Activated T-helper 17 cell treated with anti-CD3 and anti-CD28 coated beads, Interleukin-2, amount 50 U/mL, for 72 hours (primary cell): ENCODE data around the gene KIF23. TPM values are rescaled to one million over a fixed set of nuclear protein-coding genes. Genes with fewer than 3 reads are reported as not detected.

Experiments
- ATAC-seq: fragments of 150-1000 bp; cut with Tn5 transposase; replicated peaks from 2 replicates; pipeline ENCODE4 v1.10.0; 2021; ENCODE audit warnings: mild to moderate bottlenecking, moderate library complexity
- H3K27ac Mint-ChIP-seq: one replicate; pipeline ENCODE4 v1.8.0; 2022; ENCODE audit warnings: mixed read lengths
- H3K27me3 Mint-ChIP-seq: one replicate; pipeline ENCODE4 v1.8.0; 2022; ENCODE audit warnings: mixed read lengths
- H3K36me3 Mint-ChIP-seq: one replicate; pipeline ENCODE4 v1.8.0; 2022; ENCODE audit warnings: low read depth, mild to moderate bottlenecking, mixed read lengths
- H3K4me1 Mint-ChIP-seq: one replicate; pipeline ENCODE4 v1.8.0; 2022; ENCODE audit warnings: mixed read lengths
- H3K4me3 Mint-ChIP-seq: one replicate; pipeline ENCODE4 v1.8.0; 2022; ENCODE audit warnings: mild to moderate bottlenecking, mixed read lengths
- H3K9me3 Mint-ChIP-seq: one replicate; pipeline ENCODE4 v1.8.0; 2022; ENCODE audit warnings: mixed read lengths
- total RNA-seq, 2 donors: library from RNA; stranded (reverse); gene quantifications; one replicate each; pipeline ENCODE4 v1.2.3, GENCODE V29; 2022

The KIF23 gene
- total RNA-seq, 2 donors from 2014 or later: 51.3 to 54.5 TPM

GRCh38 chr15:69407719-69408400 is 6.3 kb upstream of the KIF23 start:
- H3K9me3 Mint-ChIP-seq: no peaks in the 10 kb centered on the region

GRCh38 chr15:69408841-69409240 is 5.3 kb upstream of the KIF23 start:
- H3K27me3 Mint-ChIP-seq: peaks cover 6% of the 10 kb centered on the region
- no peak for ATAC-seq
- no peaks in the 10 kb centered on the region for H3K36me3 Mint-ChIP-seq
- no peak overlapping the region for H3K27ac Mint-ChIP-seq
- no peaks in the 10 kb centered on the region for H3K9me3 Mint-ChIP-seq
- H3K4me3 Mint-ChIP-seq: no peak overlapping the region
- peaks cover 1% of the 10 kb centered on the region for H3K4me1 Mint-ChIP-seq

More at GRCh38 chr15:69407719-69408400, 6.3 kb upstream of the KIF23 start:
- Mint-ChIP-seq H3K36me3 (no peaks in the 10 kb centered on the region), H3K27ac (no peak overlapping the region), H3K27me3 (peaks cover 6% of the 10 kb centered on the region), H3K4me1 (no peaks in the 10 kb centered on the region), H3K4me3 (no peak overlapping the region)
- ATAC-seq: no peak

GRCh38 chr15:69410248-69410874 is 3.8 kb upstream of the KIF23 start:
- H3K4me1 Mint-ChIP-seq: peaks cover 5% of the 10 kb centered on the region
- H3K27me3 Mint-ChIP-seq: peaks cover 6% of the 10 kb centered on the region
- no peaks in the 10 kb centered on the region for H3K9me3 Mint-ChIP-seq
- H3K4me3 Mint-ChIP-seq: no peak overlapping the region
- no peak overlapping the region for H3K27ac Mint-ChIP-seq
- H3K36me3 Mint-ChIP-seq: no peaks in the 10 kb centered on the region
- ATAC-seq: peak; percentile 33

DNA sequence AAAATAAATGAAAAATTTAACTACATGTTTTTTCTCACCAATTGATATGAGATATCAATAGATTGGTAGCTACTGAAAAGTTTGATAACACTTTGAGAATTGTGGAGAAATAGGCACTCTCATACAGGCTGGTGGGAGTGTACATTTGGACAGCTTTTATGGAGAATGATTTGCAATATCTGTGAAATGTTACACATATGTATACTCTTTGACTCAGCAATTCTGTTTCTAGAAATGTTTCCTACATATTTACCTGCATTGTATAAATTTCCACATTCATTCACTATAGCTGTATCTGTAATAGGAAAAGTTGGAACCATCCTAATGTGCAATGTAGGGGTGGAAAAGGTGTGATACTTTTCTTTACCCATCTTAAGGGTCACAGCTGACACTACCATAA is 1.9 kb upstream of the KIF23 start:
- Mint-ChIP-seq H3K4me1 (peaks cover 5% of the 10 kb centered on the region), H3K9me3 (no peaks in the 10 kb centered on the region), H3K4me3 (no peak overlapping the region), H3K36me3 (peaks cover under 1% of the 10 kb centered on the region), H3K27ac (no peak overlapping the region), H3K27me3 (peaks cover 6% of the 10 kb centered on the region)
- ATAC-seq: no peak

DNA sequence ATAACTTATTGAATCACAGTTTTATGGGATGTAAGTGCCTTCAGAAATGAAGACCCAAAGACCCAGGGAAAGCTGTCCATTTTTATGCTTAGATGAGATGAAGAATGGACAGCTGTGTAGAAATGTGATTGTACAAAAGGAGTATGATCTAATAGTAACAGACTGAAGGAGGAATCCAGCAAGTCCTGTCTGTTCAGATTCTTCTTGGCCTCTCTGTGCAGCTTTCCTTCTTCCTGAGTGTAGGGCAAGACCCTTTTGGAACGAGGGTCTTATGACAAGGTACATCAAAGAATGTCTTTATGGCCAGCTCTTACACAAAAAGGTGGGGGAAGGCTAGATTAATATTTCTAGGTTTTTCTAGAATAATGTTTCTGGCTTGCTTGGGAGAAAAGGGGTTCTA is 1.4 kb upstream of the KIF23 start:
- Mint-ChIP-seq H3K4me1 (peaks cover 5% of the 10 kb centered on the region), H3K4me3 (peak overlapping the region; percentile 80), H3K27ac (no peak overlapping the region), H3K27me3 (peaks cover 5% of the 10 kb centered on the region), H3K9me3 (no peaks in the 10 kb centered on the region), H3K36me3 (peaks cover 4% of the 10 kb centered on the region)
- no peak for ATAC-seq

GRCh38 chr15:69414701-69415167 is 585 bp downstream of the KIF23 start:
- H3K9me3 Mint-ChIP-seq: no peaks in the 10 kb centered on the region
- H3K4me3 Mint-ChIP-seq: peak overlapping the region; percentile 80
- peak; percentile 20 for ATAC-seq
- H3K27me3 Mint-ChIP-seq: no peaks in the 10 kb centered on the region
- no peak overlapping the region for H3K27ac Mint-ChIP-seq
- peaks cover 5% of the 10 kb centered on the region for H3K4me1 Mint-ChIP-seq
- H3K36me3 Mint-ChIP-seq: peaks cover 18% of the 10 kb centered on the region

DNA sequence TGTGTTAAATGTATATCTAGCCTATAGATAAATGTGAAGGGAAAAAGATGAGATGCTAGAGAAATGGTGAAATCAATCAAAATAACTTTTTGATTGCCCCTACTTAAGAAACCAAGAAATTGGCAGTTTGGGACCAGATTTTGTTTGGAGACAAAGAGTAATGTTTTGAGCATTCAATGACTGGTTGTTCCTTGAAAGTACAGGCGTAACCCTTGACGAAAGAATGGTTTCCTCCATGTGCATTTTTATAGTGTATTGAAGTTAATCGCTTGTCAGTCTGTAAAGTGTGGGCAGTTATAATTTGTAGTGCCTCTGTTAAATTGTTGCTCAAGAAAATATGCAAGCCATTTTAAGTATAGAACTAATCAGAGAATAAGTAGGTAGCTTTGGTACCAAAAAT is 1.2 kb downstream of the KIF23 start:
- no peak overlapping the region for H3K27ac Mint-ChIP-seq
- peaks cover 5% of the 10 kb centered on the region for H3K4me1 Mint-ChIP-seq
- H3K4me3 Mint-ChIP-seq: peak overlapping the region; percentile 80
- no peaks in the 10 kb centered on the region for H3K9me3 Mint-ChIP-seq
- no peak for ATAC-seq
- peaks cover 19% of the 10 kb centered on the region for H3K36me3 Mint-ChIP-seq
- H3K27me3 Mint-ChIP-seq: no peaks in the 10 kb centered on the region

- Mint-ChIP-seq H3K9me3 (no peaks in the 10 kb centered on the region), H3K27ac (no peak overlapping the region), H3K36me3 (peaks cover 34% of the 10 kb centered on the region), H3K4me3 (no peak overlapping the region), H3K27me3 (no peaks in the 10 kb centered on the region), H3K4me1 (peaks cover 5% of the 10 kb centered on the region)
- no peak for ATAC-seq
Observed at GRCh38 chr15:69417581-69417980, 3.4 kb downstream of the KIF23 start.

GRCh38 chr15:69421498-69421897 is 7.3 kb downstream of the KIF23 start:
- Mint-ChIP-seq H3K27ac (no peak overlapping the region), H3K27me3 (no peaks in the 10 kb centered on the region), H3K36me3 (peaks cover 56% of the 10 kb centered on the region), H3K4me3 (no peak overlapping the region), H3K9me3 (no peaks in the 10 kb centered on the region), H3K4me1 (no peaks in the 10 kb centered on the region)
- no peak for ATAC-seq

DNA sequence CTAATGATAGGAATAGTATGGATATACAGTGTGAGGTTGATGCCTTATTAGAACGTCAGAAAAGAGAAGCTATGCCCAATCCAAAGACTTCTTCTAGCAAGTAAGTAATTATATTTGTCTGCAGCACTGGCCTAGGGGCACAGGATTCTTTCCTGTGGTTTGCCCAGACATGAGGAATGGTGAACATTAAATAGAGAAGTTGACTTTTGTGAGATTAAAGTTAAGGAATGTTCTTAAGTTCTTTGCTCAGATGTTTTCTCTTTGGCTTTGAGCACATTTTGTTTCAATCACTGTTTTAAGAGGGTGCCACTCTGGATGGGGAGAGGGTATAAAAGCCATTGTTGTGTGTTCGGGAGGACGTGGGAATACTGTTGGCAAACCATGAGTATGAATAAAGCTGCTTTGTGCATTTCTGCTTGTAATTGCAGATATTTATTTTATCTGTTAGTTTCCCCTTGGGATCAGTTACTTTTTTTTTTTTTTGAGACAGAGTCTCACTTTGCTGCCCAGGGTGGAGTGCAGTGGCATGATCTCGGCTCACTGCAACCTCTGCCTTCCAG is 8.3 kb downstream of the KIF23 start:
- H3K4me1 Mint-ChIP-seq: no peaks in the 10 kb centered on the region
- no peaks in the 10 kb centered on the region for H3K27me3 Mint-ChIP-seq
- no peak overlapping the region for H3K27ac Mint-ChIP-seq
- no peaks in the 10 kb centered on the region for H3K9me3 Mint-ChIP-seq
- peaks cover 58% of the 10 kb centered on the region for H3K36me3 Mint-ChIP-seq
- no peak overlapping the region for H3K4me3 Mint-ChIP-seq
- ATAC-seq: no peak

GRCh38 chr15:69424001-69424400 is 9.9 kb downstream of the KIF23 start:
- Mint-ChIP-seq H3K36me3 (peaks cover 55% of the 10 kb centered on the region), H3K4me3 (no peak overlapping the region), H3K4me1 (no peaks in the 10 kb centered on the region), H3K27ac (no peak overlapping the region), H3K9me3 (no peaks in the 10 kb centered on the region), H3K27me3 (no peaks in the 10 kb centered on the region)
- no peak for ATAC-seq

GRCh38 chr15:69424748-69425413 is 10.7 kb downstream of the KIF23 start:
- H3K27me3 Mint-ChIP-seq: no peaks in the 10 kb centered on the region
- no peak for ATAC-seq
- no peak overlapping the region for H3K27ac Mint-ChIP-seq

DNA sequence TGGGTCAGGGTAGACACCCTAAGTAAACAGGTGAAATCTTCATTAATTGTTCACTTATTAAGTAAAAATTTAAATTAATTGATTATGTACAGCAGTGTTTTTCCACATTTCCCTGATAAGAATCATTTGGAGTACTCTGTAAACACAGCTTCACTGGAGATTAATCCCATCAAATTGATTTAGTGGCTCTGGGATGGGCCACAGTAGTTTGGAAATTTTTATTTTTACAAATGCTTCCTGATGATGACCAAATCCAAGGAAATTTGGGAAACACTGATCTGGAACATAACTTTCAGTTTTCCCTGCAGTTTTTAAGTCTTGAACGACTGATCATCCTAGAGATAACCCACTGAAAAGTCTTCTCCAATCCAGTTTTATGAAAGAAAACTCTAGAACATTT is 19.7 kb downstream of the KIF23 start:
- Mint-ChIP-seq H3K4me3 (no peak overlapping the region), H3K36me3 (peaks cover 43% of the 10 kb centered on the region), H3K4me1 (no peaks in the 10 kb centered on the region)

More at GRCh38 chr15:69424748-69425413, 10.7 kb downstream of the KIF23 start:
- no peaks in the 10 kb centered on the region for H3K4me1 Mint-ChIP-seq
- peaks cover 54% of the 10 kb centered on the region for H3K36me3 Mint-ChIP-seq
- H3K9me3 Mint-ChIP-seq: no peaks in the 10 kb centered on the region
- H3K4me3 Mint-ChIP-seq: no peak overlapping the region

DNA sequence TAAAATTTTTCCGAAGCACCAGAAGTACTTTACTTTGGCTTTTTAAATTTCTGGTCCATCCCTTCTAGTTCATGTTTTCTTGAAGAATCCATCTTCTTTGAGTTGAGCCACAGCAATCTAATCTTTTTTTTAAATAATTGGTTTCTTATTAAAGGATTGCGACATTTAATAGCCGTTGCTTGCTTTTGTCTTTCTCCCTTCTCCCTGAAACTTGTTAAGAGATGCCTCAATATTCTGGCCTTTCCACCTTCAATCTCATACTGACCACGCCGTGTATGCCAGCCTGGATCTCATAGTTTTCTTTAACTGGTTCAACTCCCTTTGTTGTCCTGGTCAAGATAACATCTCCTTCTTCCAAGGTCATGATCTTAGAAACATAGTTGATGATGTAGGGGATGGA is 20.1 kb downstream of the KIF23 start:
- H3K4me3 Mint-ChIP-seq: no peak overlapping the region
- H3K9me3 Mint-ChIP-seq: no peaks in the 10 kb centered on the region
- no peak overlapping the region for H3K27ac Mint-ChIP-seq
- H3K27me3 Mint-ChIP-seq: no peaks in the 10 kb centered on the region
- H3K36me3 Mint-ChIP-seq: peaks cover 43% of the 10 kb centered on the region
- no peak for ATAC-seq
- H3K4me1 Mint-ChIP-seq: no peaks in the 10 kb centered on the region

More for the DNA sequence above, 19.7 kb downstream of the KIF23 start:
- H3K27ac Mint-ChIP-seq: no peak overlapping the region
- H3K27me3 Mint-ChIP-seq: no peaks in the 10 kb centered on the region
- no peak for ATAC-seq
- no peaks in the 10 kb centered on the region for H3K9me3 Mint-ChIP-seq
